Ovary (tissue), 3 donors: ENCODE measurements around the gene C6orf62.

Experiments
- CTCF ChIP-seq, 3 donors: fragments of 450-650 bp in 2 of 3; fragments of 200-600 bp in 1 of 3; IDR thresholded peaks; one replicate each; pipeline versions ENCODE4 v1.5.1 to v1.8.0; 2016 to 2022; ENCODE audit warnings: antibody characterized with exemption in 3 of 3, mild to moderate bottlenecking in 1 of 3
- POLR2A ChIP-seq: fragments of 450-650 bp; IDR thresholded peaks from one replicate; pipeline ENCODE4 v1.6.1; 2017; ENCODE audit warnings: antibody characterized with exemption, mild to moderate bottlenecking, moderate library complexity
- donor health status: DM: no; HTN: no; CAD: no.

GRCh38 chr6:24663189-24663588 lies 55.8 kb downstream of the C6orf62 start:
- TF ChIP-seq POLR2A: no peak
- TF ChIP-seq CTCF (IDR thresholded peaks at IDR 0.05): no peak
